HG02763 (cell line): ENCODE measurements around the gene SOST.

Experiments used
- ATAC-seq: cut with Tn5 transposase; IDR thresholded peaks from one replicate; pipeline ENCODE4 v1.9.1; 2021; ENCODE audit warnings: mild to moderate bottlenecking, moderate library complexity; ENCODE audit not compliant: unreplicated experiment

SOST gene

DNA sequence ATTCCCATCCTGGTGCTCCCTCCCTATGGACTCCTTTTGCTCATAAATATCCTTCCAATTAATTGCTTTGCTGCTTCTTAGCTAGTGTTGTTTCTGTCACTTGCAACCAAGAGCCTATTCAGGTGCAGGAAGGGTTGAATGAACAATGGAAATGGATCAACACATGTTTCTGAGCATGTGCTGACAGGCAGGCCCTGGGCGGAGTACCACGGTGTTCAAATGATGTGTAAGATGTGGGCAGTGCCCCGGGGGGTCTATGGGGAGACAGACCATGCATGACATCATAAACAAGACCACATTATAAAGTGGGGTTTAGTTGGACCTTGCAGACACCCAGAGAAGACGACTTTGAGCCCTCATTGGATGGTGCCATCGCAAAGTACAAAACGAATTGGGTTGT lies 48.5 kb downstream of the SOST start:
- no peak for ATAC-seq

GRCh38 chr17:43709210-43709609 lies 49.4 kb downstream of the SOST start:
- ATAC-seq = no peak

- ATAC-seq = no peak
Observed at GRCh38 chr17:43707184-43707583, 51.4 kb downstream of the SOST start.

- ATAC-seq = no peak
Observed at GRCh38 chr17:43706235-43706634, 52.4 kb downstream of the SOST start.
